ENCODE data around the gene MAP2K5.
A peak's percentile ranks its signal among the peaks of the same experiment; 100 is the strongest.

The MAP2K5 gene

GRCh38 chr15:67550522-67550921 lies 8.0 kb downstream of the MAP2K5 start (continued):
- TF ChIP-seq ZNF433 (tag by site-specific recombination; IDR thresholded peaks at IDR 0.05; ENCODE audit: low read depth): no peak
- 0 out of 2 replicates have a peak, but pooled peaks have one; percentile 62 for TF ChIP-seq ZNF324 (tag by site-specific recombination; IDR thresholded peaks at IDR 0.05)
- no peak for TF ChIP-seq ZNF223 (tag by site-specific recombination; IDR thresholded peaks at IDR 0.05)
- no peak for TF ChIP-seq KLF1 (tag by site-specific recombination; IDR thresholded peaks at IDR 0.05)
- no peak for TF ChIP-seq ZSCAN23 (tag by site-specific recombination; IDR thresholded peaks at IDR 0.05)
- no peak for TF ChIP-seq ZNF830 (tag by site-specific recombination; IDR thresholded peaks at IDR 0.05; ENCODE audit: low read depth)
- no peak for TF ChIP-seq ZSCAN16 (tag by site-specific recombination; IDR thresholded peaks at IDR 0.05)
- no peak for TF ChIP-seq GFI1B (tag by site-specific recombination; IDR thresholded peaks at IDR 0.05)
- no peak for TF ChIP-seq ZNF121 (tag by site-specific recombination; IDR thresholded peaks at IDR 0.05)
- no peak for TF ChIP-seq HOXA7 (CRISPR knock-in tag; IDR thresholded peaks at IDR 0.05; ENCODE audit: borderline replicate concordance)
- TF ChIP-seq ZNF112 (tag by site-specific recombination; IDR thresholded peaks at IDR 0.05): no peak

DNA sequence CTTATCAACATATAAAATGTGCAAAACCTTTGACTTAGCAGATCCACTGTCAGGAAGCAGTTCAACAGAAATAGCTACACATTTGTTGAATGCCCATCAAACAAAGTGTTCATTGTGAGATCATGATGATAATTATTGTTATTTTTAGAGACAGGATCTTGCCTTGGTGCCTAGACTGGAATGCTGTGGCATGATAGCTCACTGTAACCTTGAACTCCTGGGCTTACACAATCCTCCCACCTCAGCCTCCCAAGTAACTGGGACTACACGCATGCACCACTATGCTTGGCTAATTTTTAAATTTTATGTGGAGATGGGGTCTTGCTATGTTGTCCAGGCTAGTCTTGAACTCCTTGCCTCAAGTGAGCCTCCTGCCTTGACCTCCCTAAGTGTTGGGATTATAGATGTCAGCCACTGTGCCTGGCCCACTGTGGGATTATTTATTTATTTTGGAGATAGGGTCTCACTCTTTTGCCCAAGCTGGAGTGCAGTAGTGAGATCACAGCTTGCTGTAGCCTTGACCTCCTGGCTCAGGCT lies 8.8 kb downstream of the MAP2K5 start:
- no peak overlapping the region for H3K4me3 ChIP-seq (ENCODE audit: low read depth, low read length)
- POLR2A ChIA-PET: interaction anchor here (1.1 kb wide), 1 partner anchor 204 kb away, joined by 3 read pairs; no protein-coding TSS in a partner anchor
- H3K27ac ChIP-seq (ENCODE audit: extremely low read depth, low read depth, low read length): no peak overlapping the region
- H3K36me3 ChIP-seq (ENCODE audit: control insufficient read depth in 2 of 2, insufficient read depth in 1 of 2, low read length in 2 of 2): peaks cover 9 to 16% of the 10 kb centered on the region in 2 experiments; a peak in 2 of 3 replicates
- CTCF ChIA-PET: interaction anchor here (0.6 to 2.3 kb wide), 2 partner anchors 53 to 94 kb away, joined by 3 to 7 read pairs; no protein-coding TSS in a partner anchor
- H3K4me1 ChIP-seq (ENCODE audit: control insufficient read depth, insufficient read depth, low read length): peaks cover 31% of the 10 kb centered on the region
- no peaks in the 10 kb centered on the region for H3K9me3 ChIP-seq (ENCODE audit: control insufficient read depth, insufficient read depth, low read depth, low read length)
- TF ChIP-seq ZSCAN23 (tag by site-specific recombination; IDR thresholded peaks at IDR 0.05) (no peak), ZNF121 (tag by site-specific recombination; IDR thresholded peaks at IDR 0.05) (peak; percentile 98)

DNA sequence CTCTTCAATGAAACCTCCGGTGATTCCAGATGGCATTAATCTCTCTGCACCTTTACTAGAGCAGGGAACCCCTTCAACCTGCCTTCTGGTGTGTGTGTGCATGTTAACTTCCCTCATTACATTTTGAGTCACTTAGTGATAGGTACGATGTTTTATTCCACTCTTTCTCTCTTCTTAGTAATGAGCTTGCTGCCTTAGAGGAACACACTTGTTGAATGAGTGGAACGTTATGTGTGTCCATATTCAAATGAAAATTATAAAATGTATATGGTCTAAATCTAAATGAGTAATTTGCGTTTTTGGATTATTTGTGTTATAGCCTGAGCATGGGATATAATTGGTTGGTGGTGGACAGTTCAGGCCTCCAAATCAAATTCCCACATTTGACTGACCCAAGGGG lies 12.1 kb downstream of the MAP2K5 start:
- Histone ChIP-seq H3K4me1 (ENCODE audit: control insufficient read depth, insufficient read depth, low read length) (peaks cover 8% of the 10 kb centered on the region), H3K9me3 (ENCODE audit: control insufficient read depth, insufficient read depth, low read depth, low read length) (no peaks in the 10 kb centered on the region), H3K27ac (ENCODE audit: extremely low read depth, low read depth, low read length) (no peak overlapping the region), H3K4me3 (ENCODE audit: low read depth, low read length) (no peak overlapping the region), H3K36me3 (ENCODE audit: control insufficient read depth in 2 of 2, insufficient read depth in 1 of 2, low read length in 2 of 2) (peaks cover 13 to 21% of the 10 kb centered on the region in 2 experiments; a peak in 2 of 3 replicates)
- POLR2A ChIA-PET: interaction anchor here (1.2 kb wide), 1 partner anchor 12 kb away, joined by 3 read pairs; the partner anchor contains the start of gene MAP2K5
- TF ChIP-seq ZFP69B (tag by site-specific recombination; IDR thresholded peaks at IDR 0.05) (no peak), SCRT2 (tag by site-specific recombination; IDR thresholded peaks at IDR 0.05) (peak; percentile 80), SCRT1 (tag by site-specific recombination; IDR thresholded peaks at IDR 0.05; ENCODE audit: borderline replicate concordance) (peak; percentile 84)
- CTCF ChIA-PET: no interaction called here

- Histone ChIP-seq H3K36me3 (ENCODE audit: control insufficient read depth in 2 of 2, insufficient read depth in 1 of 2, low read length in 2 of 2) (peaks cover 3 to 16% of the 10 kb centered on the region in 2 experiments; a peak in 2 of 3 replicates), H3K9me3 (ENCODE audit: control insufficient read depth, insufficient read depth, low read depth, low read length) (no peaks in the 10 kb centered on the region), H3K4me3 (ENCODE audit: low read depth, low read length) (no peak overlapping the region), H3K4me1 (ENCODE audit: control insufficient read depth, insufficient read depth, low read length) (peaks cover 5% of the 10 kb centered on the region; the same call in 1 of the 2 replicates), H3K27ac (ENCODE audit: extremely low read depth, low read depth, low read length) (no peak overlapping the region)
- TF ChIP-seq ZNF174 (tag by site-specific recombination; IDR thresholded peaks at IDR 0.05): no peak
- TF ChIP-seq ZNF600 (tag by site-specific recombination; IDR thresholded peaks at IDR 0.05): 0 out of 2 replicates have a peak, but pooled peaks have one; percentile 34
- ChIA-PET POLR2A (interaction anchor here (1.3 kb wide), 1 partner anchor 15 kb away, joined by 5 read pairs; the partner anchor contains the start of gene MAP2K5), CTCF (interaction anchor here (1.0 to 1.6 kb wide), 3 partner anchors 14 to 280 kb away, joined by 3 to 5 read pairs (median 4); no protein-coding TSS in a partner anchor)
Measured at GRCh38 chr15:67556976-67557570, 14.6 kb downstream of the MAP2K5 start.

GRCh38 chr15:67558502-67558901 lies 16.0 kb downstream of the MAP2K5 start:
- peaks cover 17% of the 10 kb centered on the region; the same call in 1 of the 2 replicates for H3K4me1 ChIP-seq (ENCODE audit: control insufficient read depth, insufficient read depth, low read length)
- H3K27ac ChIP-seq (ENCODE audit: extremely low read depth, low read depth, low read length): no peak overlapping the region
- H3K4me3 ChIP-seq (ENCODE audit: low read depth, low read length): no peak overlapping the region
- no peaks in the 10 kb centered on the region for H3K9me3 ChIP-seq (ENCODE audit: control insufficient read depth, insufficient read depth, low read depth, low read length)
- POLR2A ChIA-PET: no interaction called here
- CTCF ChIA-PET: interaction anchor here (0.5 to 1.6 kb wide), 4 partner anchors 13 to 279 kb away, joined by 3 to 5 read pairs (median 4); no protein-coding TSS in a partner anchor
- peaks cover 0 to 16% of the 10 kb centered on the region in 2 experiments; a peak in 2 of 3 replicates for H3K36me3 ChIP-seq (ENCODE audit: control insufficient read depth in 2 of 2, insufficient read depth in 1 of 2, low read length in 2 of 2)
- TF ChIP-seq, protein P1, sequence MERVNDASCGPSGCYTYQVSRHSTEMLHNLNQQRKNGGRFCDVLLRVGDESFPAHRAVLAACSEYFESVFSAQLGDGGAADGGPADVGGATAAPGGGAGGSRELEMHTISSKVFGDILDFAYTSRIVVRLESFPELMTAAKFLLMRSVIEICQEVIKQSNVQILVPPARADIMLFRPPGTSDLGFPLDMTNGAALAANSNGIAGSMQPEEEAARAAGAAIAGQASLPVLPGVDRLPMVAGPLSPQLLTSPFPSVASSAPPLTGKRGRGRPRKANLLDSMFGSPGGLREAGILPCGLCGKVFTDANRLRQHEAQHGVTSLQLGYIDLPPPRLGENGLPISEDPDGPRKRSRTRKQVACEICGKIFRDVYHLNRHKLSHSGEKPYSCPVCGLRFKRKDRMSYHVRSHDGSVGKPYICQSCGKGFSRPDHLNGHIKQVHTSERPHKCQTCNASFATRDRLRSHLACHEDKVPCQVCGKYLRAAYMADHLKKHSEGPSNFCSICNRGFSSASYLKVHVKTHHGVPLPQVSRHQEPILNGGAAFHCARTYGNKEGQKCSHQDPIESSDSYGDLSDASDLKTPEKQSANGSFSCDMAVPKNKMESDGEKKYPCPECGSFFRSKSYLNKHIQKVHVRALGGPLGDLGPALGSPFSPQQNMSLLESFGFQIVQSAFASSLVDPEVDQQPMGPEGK (tag by site-specific recombination; IDR thresholded peaks at IDR 0.05): no peak
- TF ChIP-seq BCL11B (tag by site-specific recombination; IDR thresholded peaks at IDR 0.05; ENCODE audit: low read depth): no peak
- no peak for TF ChIP-seq ZNF354C (tag by site-specific recombination; IDR thresholded peaks at IDR 0.05; ENCODE audit: borderline replicate concordance, low read depth)
- no peak for TF ChIP-seq ZNF157 (tag by site-specific recombination; IDR thresholded peaks at IDR 0.05)
- no peak for TF ChIP-seq ZNF274 (IDR thresholded peaks at IDR 0.05; ENCODE audit: low read length)
- no peak for TF ChIP-seq ZNF274 (tag by site-specific recombination; IDR thresholded peaks at IDR 0.05; ENCODE audit: borderline replicate concordance)
- TF ChIP-seq ZBTB17 (tag by site-specific recombination; IDR thresholded peaks at IDR 0.05): no peak
- TF ChIP-seq ZFP69B (tag by site-specific recombination; IDR thresholded peaks at IDR 0.05): no peak
- TF ChIP-seq ZNF549 (tag by site-specific recombination; IDR thresholded peaks at IDR 0.05): no peak
- no peak for TF ChIP-seq ZXDB (tag by site-specific recombination; IDR thresholded peaks at IDR 0.05)
